PC-3 (cell line): Measurements from ENCODE around the gene TEPSIN.

ENCODE experiments used
- CTCF ChIP-seq: fragments of 300-600 bp; sonication (generic); conservative IDR thresholded peaks from 2 replicates; pipeline ENCODE4 v1.5.1; 2017; ENCODE audit warnings: antibody characterized with exemption, low read depth, mild to moderate bottlenecking, low read length
- EZH2phosphoT487 ChIP-seq: fragments of 300-600 bp; sonication (generic); IDR thresholded peaks from 2 replicates; pipeline ENCODE4 v1.6.1; 2018; ENCODE audit warnings: mild to moderate bottlenecking, antibody characterized with exemption, low read length, borderline replicate concordance

GRCh38 chr17:81241203-81241602 lies 2.3 kb upstream of the TEPSIN start:
- TF ChIP-seq CTCF (no peak), EZH2phosphoT487 (no peak)
